GM18507 (cell line): ENCODE measurements around the gene ATP8A2.

Experiments
- DNase-seq: peaks from one replicate; pipeline ENCODE4 v3.0.0; 2011; ENCODE audit warnings: low read depth; ENCODE audit not compliant: insufficient read length; ENCODE audit errors: extremely low spot score
- FAIRE-seq: peaks from 2 replicates; lab custom pipeline; 2011; peaks lifted over from hg19 to GRCh38; lab: Jason Lieb, UNC

Gene ATP8A2

DNA sequence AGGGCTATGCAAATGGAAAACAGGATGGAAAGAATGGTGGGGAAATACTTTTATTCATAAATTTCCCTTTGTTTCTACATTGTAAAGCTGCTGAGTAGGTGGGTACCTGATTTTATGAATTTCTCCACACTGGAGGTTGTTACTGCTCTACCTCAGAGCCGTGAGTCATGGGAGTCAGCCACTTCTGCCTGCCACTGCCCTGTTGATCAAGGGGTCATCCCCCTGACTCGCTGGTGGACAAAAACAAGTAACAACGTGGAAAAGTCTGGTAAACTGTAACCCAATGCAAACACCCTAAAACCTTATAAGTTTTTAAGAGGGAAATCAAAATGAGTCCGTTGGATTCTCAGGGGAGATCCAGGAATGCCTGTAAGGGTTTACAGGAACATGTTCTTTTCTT, 329.5 kb downstream of the ATP8A2 start:
- no peak for FAIRE-seq

DNA sequence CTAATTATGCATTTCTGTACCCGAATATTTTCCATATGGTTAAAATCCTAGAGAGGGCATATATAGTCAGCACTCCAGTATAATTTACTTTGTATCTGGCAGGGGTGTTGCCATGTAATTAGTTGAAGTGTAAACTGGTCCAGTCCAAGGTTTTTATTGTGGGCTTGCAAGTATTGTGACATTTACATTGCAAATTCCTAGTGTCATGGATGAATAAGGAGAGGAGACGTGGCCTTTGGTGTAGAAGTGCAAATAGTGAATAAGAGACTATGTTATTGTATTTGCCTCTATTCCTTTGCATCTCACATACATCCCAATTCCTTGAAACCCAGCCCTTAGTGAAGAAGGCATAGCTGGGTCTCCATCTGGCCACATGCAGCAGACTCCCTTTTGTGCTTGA, 330.6 kb downstream of the ATP8A2 start:
- no peak for DNase-seq
- FAIRE-seq, result no peak

More for the DNA sequence above, 329.5 kb downstream of the ATP8A2 start:
- DNase-seq, result no peak

DNA sequence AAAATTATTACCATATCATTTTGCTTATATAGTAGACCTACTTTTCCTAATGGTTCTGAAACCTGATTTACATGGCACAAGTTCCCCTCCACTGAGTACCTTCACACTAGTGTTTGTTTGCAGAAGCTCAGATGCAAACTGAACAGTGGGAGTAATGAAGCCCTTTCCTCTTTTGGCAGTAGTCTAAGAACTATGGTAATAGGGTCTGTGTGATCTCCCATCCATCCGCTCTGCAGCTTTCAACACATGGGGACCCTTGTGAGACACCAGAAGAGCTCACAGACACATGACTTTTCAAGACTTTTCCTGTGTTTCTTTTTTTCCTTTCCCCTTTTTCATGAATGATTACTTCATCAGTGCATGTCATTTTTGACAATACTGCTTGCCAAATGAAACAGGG, 336.0 kb downstream of the ATP8A2 start:
- DNase-seq, result no peak
- no peak for FAIRE-seq

DNA sequence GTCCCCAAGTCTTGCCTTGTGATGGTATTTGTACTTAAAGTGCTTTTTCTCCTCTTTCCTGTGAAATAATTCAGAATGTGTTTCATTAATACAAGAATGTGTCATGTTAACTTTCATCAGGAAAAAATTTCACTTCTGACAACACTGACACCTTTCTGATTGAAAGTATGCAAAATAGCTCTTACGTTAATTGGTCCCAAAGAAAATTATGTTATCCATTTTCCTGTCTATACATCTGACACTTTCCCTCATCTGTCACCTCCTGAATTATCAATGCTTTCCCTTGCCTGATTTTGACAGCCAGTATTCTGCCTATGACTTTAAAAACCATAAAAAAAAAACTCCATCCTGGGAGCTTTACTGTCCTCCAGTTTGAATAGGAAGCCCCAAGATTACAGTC, 336.5 kb downstream of the ATP8A2 start:
- FAIRE-seq (no peak), DNase-seq (no peak)

DNA sequence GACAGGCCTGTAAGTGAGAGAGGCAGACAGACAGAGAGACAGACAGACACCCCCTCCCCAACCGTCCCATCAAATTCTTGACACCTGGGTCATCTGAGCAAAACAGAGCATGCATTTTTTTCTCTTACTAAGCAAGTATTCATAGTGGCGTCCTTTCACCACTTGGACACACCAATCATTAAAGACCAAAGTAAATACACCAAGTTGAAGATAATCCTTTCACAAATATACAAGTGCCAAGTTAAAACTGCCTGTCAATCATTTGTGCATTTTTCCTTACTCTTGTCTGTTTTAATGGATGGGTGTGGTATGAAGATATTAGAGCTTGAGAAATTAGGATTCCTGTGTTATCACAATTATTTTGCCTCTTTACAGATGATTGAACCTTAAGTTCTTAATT, 337.3 kb downstream of the ATP8A2 start:
- FAIRE-seq (no peak), DNase-seq (no peak)

DNA sequence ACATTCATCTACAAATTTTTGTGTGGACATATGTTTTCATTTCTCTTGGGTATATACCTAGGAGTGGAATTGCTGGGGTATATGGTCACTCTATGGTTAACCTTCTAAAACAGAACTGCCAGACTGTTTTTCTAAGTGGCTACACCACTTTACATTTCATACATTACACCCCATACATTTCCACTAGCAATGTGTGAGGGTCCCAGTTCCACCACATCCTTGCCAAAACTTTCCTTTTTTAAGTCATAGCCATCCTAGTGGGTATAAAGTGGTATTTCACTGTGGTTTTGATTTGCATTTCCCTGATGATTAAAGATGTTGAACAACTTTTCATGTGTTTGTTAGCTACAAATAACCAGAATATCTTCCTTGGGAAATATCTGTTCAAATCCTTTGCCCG, 344.0 kb downstream of the ATP8A2 start:
- DNase-seq, result no peak
- FAIRE-seq, result no peak

DNA sequence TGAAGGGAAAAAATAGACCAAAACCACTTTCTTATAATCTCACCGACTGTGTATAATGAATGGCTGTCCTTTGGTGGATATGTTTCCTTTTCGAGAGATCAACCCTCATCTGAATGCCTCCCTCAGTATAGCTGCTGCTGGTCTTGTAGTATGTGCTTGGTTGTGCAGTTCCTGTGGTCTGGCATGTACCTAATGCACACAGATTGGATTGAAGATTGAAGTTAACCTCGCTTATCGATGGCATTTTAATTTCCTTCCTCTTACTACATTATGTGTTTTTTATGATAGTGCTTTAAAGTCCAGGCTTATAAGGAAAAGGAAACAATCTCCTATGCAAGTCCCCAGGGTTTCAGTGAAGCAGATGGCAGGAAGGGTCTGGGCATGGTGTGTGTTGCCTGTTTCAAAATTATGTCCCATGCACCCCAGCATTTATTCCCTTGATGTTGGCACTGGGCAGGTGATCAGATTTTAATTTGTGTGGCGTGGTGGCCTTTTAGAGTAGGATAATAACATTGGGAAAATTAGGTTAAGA, 346.0 kb downstream of the ATP8A2 start:
- no peak for FAIRE-seq

DNA sequence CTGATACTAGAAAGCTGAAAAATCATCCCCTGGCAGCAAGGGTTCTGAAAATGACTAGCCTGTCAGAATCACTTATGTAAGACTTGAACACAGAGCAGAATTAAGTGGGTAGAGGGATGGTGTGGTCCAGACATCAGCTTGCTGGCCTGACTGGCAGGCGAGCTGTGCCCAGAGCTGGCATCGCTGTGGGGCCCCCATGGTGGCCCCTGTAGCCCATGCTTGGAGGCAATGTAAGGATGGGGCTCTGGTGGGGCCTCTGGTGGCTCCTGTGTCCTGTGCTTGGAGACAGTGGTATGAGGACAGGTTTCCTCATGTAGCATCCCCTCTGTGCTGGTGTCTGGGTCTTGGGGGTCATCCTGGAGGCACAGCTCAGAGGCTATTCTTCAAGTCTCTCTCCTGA, 347.9 kb downstream of the ATP8A2 start:
- DNase-seq (no peak), FAIRE-seq (no peak)

More for the DNA sequence above, 346.0 kb downstream of the ATP8A2 start:
- no peak for DNase-seq

DNA sequence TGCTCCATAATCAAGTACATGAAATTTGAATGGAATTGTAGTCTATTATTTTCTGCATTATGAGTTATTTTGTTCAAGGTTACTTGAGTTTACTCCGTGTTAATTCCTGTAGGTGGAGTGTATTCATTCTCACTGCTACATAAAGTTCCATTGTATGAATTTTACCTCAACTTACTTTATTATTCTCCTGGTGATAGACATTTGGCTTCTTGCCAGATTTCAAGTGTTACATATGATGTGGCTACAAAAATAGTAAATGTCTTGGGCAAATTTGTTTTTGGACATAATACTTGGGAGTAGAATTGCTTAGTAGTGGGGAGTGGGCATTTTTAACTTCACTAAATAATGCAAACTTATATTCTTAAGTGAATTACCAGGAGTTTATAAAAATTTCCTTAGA, 351.1 kb downstream of the ATP8A2 start:
- no peak for FAIRE-seq
- no peak for DNase-seq

DNA sequence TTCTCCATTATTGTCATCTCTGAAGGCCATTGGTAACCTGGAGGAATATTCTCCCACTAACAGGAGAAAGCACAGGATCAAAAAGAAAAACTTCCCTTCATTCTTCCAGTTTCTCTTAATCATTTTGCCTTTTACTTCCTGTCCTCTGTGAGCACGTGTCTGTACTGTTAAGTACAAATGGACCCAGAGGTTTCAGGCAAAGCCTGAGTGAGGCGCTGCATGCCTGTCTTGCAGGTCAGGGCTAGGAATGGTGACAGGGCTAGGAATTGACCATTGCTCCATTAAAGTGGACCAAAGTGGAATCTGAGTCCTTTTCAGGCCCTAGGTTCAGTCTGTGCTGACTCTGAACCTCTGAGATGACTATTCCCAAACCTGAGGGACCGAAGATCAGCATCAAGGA, 353.3 kb downstream of the ATP8A2 start:
- DNase-seq (no peak), FAIRE-seq (no peak)

DNA sequence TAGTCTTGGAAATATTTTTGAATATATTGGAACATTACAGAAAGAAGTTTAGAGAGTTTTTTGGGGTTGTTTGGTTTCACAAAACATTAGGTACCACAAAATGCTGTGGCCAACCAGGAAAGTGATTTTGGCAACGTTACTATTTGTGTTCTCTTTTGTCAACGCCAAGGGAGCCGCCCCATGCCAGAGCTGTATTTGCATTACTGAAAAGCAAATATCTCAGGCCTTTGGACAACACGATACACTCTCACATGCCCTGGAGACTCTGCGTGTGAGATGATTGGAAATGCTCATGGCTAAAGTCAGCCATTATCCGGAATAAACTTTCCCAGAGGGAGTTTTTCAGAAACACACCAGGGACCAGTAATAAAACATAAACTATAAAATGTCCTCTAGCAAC, 355.5 kb downstream of the ATP8A2 start:
- FAIRE-seq (no peak), DNase-seq (no peak)

DNA sequence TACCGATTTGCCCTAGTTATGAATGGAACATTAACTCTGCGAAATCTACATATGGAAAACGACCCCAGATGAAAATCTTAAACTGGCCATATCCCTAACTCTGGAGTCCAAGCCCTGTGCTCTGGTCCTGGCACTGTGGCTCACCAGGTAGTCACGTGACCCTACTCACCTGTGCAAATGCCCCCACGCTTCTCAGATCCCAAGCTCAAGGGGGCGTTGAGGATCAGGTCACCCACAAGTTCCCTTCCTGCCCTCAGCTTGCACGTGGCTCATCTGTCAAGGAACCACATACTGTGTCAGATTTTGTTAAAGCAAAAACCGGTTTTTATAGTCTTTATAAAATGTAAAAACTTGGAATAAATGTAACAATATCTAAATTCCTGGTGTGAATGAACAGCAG, 356.0 kb downstream of the ATP8A2 start:
- FAIRE-seq, result no peak

DNA sequence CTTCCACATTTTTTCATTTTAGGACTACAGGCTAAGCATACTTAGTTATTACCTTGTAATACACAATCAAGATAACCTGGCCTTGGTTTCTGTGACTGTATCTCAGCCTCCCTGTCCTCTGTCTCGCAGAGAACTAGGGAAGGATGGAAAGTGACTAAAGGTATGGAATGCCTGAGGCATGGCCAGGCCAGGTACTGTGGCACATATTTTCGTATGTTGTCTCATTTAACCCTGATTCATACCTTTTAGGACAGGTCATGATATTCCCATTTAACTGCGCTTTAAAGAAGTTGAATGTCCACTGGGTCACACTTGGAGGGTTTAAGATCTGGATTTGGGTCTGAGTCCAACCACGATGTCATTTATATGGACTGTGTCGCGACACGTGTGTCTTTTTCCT, 357.4 kb downstream of the ATP8A2 start:
- DNase-seq, result no peak
- no peak for FAIRE-seq

More for the DNA sequence above, 356.0 kb downstream of the ATP8A2 start:
- no peak for DNase-seq

DNA sequence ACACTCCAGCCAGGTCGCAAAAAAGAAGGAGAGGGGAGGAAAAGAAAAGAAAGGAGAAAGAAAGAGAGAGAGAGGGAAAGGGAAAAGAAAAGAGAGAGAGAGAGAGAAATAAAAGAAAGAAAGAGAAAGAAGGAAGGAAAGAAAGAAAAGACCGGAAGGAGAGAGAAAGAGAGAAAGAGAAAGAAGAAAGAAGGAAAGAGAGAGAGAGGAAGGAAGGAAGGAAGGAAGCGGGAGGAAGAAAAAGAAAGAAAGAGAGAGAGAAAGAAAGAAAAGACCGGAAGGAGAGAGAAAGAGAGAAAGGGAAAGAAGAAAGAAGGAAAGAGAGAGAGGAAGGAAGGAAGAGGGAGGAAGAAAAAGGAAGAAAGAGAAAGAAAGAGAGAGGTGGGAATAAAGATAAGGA, 359.3 kb downstream of the ATP8A2 start:
- DNase-seq (no peak), FAIRE-seq (no peak)

DNA sequence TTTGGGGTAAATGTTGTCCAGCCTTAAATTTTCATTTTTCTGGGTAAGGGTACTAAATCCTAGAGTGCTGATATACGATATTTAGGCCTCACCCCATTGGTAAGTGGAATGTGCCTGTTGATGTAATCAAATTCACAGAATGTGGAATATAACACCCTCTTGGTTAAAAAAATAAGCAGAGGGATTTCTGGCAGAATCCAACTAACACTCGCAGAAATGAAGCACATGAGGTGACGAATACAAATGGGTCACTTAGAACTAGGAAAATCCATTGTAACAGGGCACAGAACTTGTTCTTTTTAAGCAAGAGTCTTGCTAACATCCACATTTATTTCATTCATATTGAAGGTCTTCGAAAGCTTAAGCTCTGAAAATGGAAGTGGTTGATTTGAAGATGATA, 359.8 kb downstream of the ATP8A2 start:
- FAIRE-seq (no peak), DNase-seq (no peak)

DNA sequence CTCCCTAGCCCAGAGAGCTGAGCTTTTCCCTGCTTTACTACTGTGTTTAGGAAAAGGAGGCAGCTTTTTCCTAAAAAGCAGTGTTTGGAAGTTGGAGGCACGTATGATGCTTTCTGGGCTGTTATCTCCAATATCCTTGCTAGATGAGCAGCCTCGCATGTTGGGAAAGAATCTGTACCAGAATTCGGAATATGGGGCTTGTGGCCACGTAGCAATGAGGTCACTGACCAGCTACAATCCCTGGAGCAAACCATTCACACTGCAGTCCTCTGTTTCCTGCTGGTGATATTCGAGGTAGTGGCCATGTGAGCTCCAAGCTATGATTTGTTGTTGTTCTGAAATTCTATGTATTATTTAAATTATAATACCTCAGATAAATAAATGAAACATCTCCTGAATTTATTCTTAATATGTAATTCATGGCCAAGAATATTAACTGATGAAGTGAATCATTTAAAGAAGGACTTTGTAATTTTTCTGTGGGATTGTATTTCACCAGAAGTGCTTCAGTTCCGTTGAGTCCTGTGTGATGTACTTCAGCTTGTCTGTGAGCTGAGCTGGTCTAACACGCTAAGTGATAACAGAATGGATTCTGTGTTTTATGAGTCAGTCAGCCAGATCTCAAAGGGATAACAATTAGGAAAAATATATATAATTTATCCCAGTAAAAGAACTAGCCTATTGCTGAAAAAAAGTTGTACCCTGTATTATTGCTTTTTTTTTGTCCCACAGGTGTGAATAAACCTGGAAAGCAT, 360.5 kb downstream of the ATP8A2 start:
- no peak for FAIRE-seq

DNA sequence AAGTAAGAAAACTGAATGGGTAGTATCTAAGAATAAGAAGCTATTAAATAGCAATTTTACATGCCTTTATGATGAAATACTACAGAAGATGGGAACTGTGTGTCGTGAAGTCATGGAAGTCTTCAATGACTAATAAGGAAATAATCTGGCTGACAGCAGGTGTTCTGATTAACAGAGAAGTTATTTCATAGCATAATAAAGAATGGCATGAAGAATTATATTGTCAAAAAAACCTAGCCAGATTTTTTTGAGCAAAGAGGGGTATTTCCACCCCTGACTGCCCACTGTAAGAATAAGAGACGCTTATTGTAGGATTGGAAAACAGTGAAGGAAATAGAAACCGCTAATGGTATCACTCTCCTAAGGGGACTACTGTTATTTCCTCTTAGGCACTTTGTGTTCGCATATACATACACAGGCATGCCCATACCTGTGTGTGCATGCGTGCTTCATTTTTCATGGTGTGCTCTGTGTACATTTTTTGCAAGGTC, 361.3 kb downstream of the ATP8A2 start:
- no peak for DNase-seq
- no peak for FAIRE-seq

More for the DNA sequence above, 360.5 kb downstream of the ATP8A2 start:
- DNase-seq, result no peak

DNA sequence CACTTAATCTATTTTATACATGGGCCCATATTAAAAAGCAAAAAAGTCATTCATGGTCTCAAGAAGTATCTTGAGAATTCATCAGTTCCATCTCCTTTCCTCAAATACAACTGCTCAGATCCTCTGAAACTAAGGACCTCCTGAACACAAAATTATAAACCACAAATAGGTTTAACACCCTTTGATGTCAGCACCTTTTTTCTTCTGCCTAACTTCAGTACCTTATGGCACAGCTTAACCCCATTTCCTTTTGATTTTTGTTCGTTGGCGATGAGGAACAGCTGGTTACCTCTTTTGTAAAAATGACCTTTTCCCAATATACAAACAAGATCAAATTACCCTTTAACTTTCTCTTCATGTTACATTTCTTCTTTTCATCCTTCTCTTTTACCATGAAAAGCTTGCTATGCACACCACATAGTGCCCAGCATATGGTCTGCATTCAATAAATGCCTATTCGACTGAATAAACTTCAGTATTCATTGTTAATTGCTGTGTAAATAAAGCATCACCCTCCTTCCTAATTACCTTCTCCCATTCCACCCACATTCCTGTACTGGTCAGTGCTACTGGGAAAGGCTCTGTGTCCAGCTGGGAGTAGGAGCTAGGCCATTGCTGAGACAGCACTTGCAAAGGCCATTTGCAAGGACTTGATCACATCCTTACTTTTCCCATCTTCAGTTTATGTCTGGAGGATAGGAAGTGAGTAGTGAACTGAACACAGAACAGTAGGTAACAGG, 362.1 kb downstream of the ATP8A2 start:
- FAIRE-seq, result no peak
- no peak for DNase-seq

DNA sequence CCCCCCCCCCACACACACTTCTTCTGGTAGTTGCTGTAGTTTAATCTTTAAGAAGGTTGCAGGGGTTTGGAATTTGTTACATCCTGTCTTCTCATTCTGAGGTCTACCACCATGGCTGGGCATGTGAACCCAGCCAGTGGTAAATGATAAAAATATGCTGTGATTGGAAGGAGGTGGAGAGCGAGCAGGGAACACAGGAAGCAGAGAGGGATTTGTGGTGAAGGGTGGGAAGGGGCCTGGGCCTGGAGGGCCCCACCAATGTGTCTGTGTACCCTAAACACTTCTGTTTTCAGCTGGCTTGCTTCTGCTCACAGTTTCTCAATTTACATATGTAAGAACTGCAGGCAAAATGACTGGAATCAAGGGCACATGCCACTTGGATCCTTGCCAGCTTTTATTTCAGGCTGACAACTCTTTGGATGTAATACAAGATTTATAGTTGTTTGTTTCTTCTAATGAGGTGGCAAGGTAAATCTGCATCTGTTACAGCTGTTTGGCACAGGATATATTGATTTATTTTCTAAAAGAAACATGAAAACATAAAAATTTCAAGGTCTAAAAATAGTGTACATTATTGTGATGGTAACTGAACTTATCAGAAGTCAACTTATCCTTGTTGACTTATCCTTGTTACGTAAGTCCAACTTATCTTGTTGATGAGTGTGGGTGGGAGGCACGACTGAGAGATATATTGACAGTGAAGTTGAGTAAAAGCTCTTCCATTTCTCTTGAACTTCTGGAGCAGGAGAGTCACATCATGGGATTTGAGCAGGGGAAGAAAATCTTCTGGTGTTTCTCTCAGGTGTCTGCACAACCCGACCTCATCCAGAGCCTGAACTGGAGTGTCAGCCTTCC, 366.8 kb downstream of the ATP8A2 start:
- FAIRE-seq (no peak), DNase-seq (no peak)

DNA sequence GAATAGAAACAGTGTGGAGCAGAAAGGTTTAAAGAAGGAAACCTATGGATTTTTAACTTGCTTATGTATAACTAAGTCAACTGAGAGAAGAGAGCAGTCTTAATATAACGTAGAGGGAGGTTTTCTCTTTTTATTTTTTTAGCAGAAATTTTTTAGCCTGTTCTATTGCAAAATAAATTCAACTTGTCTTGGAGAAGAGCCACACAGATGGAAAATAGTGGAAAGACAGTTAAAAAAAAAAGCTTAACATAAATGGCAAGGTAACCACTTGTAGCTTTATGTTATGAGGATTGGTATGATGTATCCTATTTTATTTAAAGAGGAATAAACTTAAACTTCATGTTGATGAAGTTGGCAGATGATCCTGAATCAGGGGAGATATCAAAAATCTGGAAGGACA, 367.6 kb downstream of the ATP8A2 start:
- DNase-seq (no peak), FAIRE-seq (no peak)
